KMS-11 (cell line): ENCODE measurements around the gene EGFL7.
A peak's percentile ranks its signal among the peaks of the same experiment; 100 is the strongest.

Source experiments
- H2AFZ ChIP-seq: fragments of 200-600 bp; sonication (generic); 2 replicates; pipeline ENCODE4 v1.6.1; 2016; ENCODE audit warnings: antibody characterized with exemption, mixed run types, low read depth
- H3K27ac ChIP-seq: fragments of 200-600 bp; sonication (generic); 2 replicates; pipeline ENCODE4 v1.6.1; 2016; ENCODE audit warnings: mild to moderate bottlenecking, mixed run types
- H3K27me3 ChIP-seq: fragments of 200-600 bp; sonication (generic); 2 replicates; pipeline ENCODE4 v1.6.1; 2017; ENCODE audit warnings: mild to moderate bottlenecking, low read depth, mixed run types, moderate library complexity; ENCODE audit not compliant: insufficient read depth
- H3K36me3 ChIP-seq: fragments of 200-600 bp; sonication (generic); 2 replicates; pipeline ENCODE4 v1.6.1; 2017; ENCODE audit warnings: mild to moderate bottlenecking, mixed run types; ENCODE audit not compliant: insufficient read depth
- H3K4me1 ChIP-seq: fragments of 200-600 bp; sonication (generic); 2 replicates; pipeline ENCODE4 v1.6.1; 2016; ENCODE audit warnings: mild to moderate bottlenecking, low read depth, mixed run types; ENCODE audit not compliant: poor library complexity, severe bottlenecking
- H3K4me2 ChIP-seq: fragments of 200-600 bp; sonication (generic); 2 replicates; pipeline ENCODE4 v1.7.0; 2016; ENCODE audit warnings: mild to moderate bottlenecking, mixed run types
- H3K4me3 ChIP-seq: fragments of 200-600 bp; sonication (generic); IDR thresholded peaks from 2 replicates; pipeline ENCODE4 v1.6.1; 2017; ENCODE audit warnings: low read depth, low read length, mixed read lengths; ENCODE audit not compliant: insufficient read depth
- H3K79me2 ChIP-seq: fragments of 200-600 bp; sonication (generic); 2 replicates; pipeline ENCODE4 v1.6.1; 2016; ENCODE audit warnings: low read depth, mixed run types; ENCODE audit not compliant: insufficient read depth
- H3K9ac ChIP-seq: fragments of 200-600 bp; sonication (generic); 2 replicates; pipeline ENCODE4 v1.6.1; 2016; ENCODE audit warnings: mild to moderate bottlenecking, mixed run types
- H4K20me1 ChIP-seq: fragments of 200-600 bp; sonication (generic); 2 replicates; pipeline ENCODE4 v1.6.1; 2016; ENCODE audit warnings: mild to moderate bottlenecking, mixed run types; ENCODE audit not compliant: insufficient read depth
- TF ChIP-seq, protein P1 (sequence below): fragments of 200-600 bp; sonication (generic); conservative IDR thresholded peaks from 2 replicates; pipeline ENCODE4 v1.6.1; 2017; ENCODE audit warnings: low read depth, mild to moderate bottlenecking, antibody characterized with exemption, low read length, moderate library complexity, mixed read lengths

EGFL7 gene

DNA sequence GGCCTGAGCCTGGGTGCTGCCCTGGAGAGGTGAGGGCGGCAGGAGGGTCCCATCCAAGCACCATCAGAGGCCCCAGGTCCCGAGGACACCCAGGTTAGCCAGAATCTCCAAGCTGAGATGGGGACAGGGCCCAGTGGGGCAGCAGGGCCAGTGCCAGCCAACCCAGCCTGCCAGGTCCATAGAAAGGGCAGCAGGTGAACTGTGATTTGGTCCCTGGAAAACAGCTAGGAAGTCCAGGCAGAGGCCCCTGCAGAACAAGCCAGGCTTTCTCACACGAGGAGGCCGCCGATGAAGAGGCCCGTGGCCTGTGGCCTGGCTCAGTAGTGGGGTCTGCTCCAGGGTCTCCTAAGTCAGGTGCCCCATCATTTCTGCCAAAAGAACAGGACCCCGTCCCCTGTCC lies 22.5 kb downstream of the EGFL7 start:
- Histone ChIP-seq H3K4me3 (no peak overlapping the region), H3K27ac (no peak overlapping the region)
- TF ChIP-seq, protein P1, sequence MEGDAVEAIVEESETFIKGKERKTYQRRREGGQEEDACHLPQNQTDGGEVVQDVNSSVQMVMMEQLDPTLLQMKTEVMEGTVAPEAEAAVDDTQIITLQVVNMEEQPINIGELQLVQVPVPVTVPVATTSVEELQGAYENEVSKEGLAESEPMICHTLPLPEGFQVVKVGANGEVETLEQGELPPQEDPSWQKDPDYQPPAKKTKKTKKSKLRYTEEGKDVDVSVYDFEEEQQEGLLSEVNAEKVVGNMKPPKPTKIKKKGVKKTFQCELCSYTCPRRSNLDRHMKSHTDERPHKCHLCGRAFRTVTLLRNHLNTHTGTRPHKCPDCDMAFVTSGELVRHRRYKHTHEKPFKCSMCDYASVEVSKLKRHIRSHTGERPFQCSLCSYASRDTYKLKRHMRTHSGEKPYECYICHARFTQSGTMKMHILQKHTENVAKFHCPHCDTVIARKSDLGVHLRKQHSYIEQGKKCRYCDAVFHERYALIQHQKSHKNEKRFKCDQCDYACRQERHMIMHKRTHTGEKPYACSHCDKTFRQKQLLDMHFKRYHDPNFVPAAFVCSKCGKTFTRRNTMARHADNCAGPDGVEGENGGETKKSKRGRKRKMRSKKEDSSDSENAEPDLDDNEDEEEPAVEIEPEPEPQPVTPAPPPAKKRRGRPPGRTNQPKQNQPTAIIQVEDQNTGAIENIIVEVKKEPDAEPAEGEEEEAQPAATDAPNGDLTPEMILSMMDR, result no peak

DNA sequence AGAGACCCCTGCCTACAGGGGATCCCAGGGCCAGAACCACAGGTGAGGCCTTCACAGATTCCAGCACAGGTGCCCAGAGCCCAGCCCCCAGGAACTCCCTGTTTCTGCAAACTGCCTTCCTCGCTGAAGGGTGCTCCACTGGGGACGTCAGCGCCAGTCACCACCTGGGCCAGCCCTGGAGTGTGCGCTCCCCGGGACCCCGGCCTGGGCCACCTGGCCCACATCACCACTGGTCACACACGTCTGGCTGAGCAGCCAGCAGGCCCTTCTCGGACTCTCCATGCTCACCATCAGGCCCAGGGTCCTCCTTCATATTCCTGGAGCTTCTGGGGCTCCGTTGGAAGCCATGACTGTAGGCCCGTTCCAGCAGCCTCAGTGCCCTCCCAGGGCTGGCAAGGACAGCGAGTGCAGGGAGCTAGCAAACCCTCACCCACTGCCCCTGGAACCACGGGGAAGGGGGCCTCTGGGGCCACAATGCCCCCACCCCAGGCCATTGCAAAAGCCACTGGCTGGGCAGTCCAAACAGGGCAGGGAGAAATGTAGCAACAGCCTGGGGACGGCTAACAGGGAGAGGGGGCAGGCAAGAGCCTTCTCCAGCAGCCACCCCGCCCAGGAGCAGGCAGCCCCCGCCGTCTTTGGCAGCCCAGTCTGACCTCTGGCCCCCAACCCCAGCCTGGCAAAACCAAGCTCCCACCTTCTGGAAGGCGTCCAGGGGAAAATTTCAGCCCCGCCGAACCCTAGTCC lies 23.2 kb downstream of the EGFL7 start:
- peak overlapping the region; percentile 93 for H3K4me2 ChIP-seq
- no peak overlapping the region for H3K4me3 ChIP-seq
- H4K20me1 ChIP-seq, result no peaks in the 10 kb centered on the region
- peaks cover 14% of the 10 kb centered on the region for H3K4me1 ChIP-seq
- no peak overlapping the region for H3K27ac ChIP-seq
- TF ChIP-seq, protein P1, result no peak
- peak overlapping the region; percentile 70; the same call in 1 of the 2 replicates for H3K9ac ChIP-seq
- no peak overlapping the region for H2AFZ ChIP-seq
- no peaks in the 10 kb centered on the region for H3K27me3 ChIP-seq
- H3K79me2 ChIP-seq, result peaks cover 16% of the 10 kb centered on the region; the same call in 1 of the 2 replicates
- H3K36me3 ChIP-seq, result no peaks in the 10 kb centered on the region

More for the DNA sequence above, 22.5 kb downstream of the EGFL7 start:
- H3K9ac ChIP-seq, result no peak overlapping the region
- H3K79me2 ChIP-seq, result peaks cover 16% of the 10 kb centered on the region; the same call in 1 of the 2 replicates
- H3K27me3 ChIP-seq, result no peaks in the 10 kb centered on the region
- no peaks in the 10 kb centered on the region for H4K20me1 ChIP-seq
- H3K4me1 ChIP-seq, result peaks cover 13% of the 10 kb centered on the region
- H3K36me3 ChIP-seq, result no peaks in the 10 kb centered on the region
- no peak overlapping the region for H2AFZ ChIP-seq
- H3K4me2 ChIP-seq, result no peak overlapping the region

DNA sequence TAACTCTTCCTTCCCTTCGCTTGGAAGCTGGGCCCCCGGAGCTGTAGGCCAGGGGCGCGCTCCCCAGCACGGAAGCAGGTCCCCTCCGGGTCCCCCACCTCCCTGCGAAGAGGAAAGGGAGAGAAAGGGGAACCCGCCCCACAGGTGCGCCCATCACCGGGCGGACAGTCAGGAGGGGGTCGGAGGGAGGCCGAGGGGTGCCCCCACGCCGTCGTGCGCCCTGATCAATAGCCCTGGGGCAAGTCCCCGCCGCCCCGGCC lies 23.7 kb downstream of the EGFL7 start:
- Histone ChIP-seq H3K36me3 (no peaks in the 10 kb centered on the region), H3K79me2 (peaks cover 16% of the 10 kb centered on the region; the same call in 1 of the 2 replicates), H3K4me3 (no peak overlapping the region), H3K27me3 (no peaks in the 10 kb centered on the region), H3K4me2 (peak overlapping the region; percentile 93), H4K20me1 (no peaks in the 10 kb centered on the region), H3K4me1 (peaks cover 19% of the 10 kb centered on the region), H3K9ac (peak overlapping the region; percentile 70), H2AFZ (peak overlapping the region; percentile 66; the same call in 1 of the 2 replicates), H3K27ac (no peak overlapping the region)
- TF ChIP-seq, protein P1, result no peak

DNA sequence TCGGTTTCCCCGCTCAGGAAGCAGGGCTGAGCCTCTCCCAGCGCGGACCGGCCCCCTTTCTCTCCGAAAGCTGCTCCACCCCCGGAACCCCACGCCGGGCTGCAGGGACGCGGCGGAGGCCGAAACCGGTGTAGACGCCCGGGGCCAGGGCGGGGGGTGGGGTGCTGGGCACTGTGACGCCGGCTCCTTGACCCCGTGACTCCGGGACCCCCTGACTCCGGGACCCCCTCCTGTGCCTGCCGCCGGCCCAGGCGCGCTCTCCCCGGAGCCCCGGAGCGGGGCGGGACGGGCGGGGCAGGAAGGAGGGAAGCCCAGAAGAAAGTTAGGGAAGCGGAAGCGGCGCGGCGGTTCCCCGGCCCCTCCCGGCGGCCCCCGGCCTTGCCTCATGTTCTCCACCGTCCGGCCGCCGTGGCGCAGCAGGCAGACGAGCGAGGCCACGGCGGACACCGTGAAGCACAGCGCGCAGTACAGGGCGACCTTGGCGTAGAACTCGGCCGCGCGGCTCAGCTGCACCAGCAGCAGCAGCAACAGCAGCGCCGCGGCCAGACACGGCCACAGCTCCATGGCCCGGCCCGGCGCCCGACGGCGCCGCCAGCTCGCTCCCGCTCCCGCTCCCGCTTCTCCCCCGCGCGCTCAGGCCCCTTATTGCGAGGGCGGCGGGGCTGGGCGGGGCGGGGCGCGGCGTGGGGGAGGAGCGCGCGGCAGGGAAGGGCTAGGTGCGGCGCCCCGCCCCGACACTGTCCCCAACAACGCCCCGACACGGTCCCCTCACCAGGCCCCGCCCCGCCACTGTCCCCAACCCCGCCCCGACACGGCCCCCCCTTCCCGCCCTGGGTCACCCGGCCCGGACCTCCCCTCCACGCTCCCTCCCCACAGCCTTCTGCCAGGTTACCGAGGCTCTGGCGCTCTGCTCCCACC lies 24.3 kb downstream of the EGFL7 start, which contains the start of gene AGPAT2:
Gene AGPAT2 (minus strand): TSS at position 664 of the 918 bp plus-strand sequence. CDS start 100 bp downstream, at position 564.
- Histone ChIP-seq H3K27ac (peak within 1 kb of the TSS; percentile 66), H3K79me2 (peaks cover 16% of the 10 kb centered on the region; the same call in 1 of the 2 replicates), H3K4me2 (peak within 1 kb of the TSS; percentile 93), H4K20me1 (no peaks in the 10 kb centered on the region), H2AFZ (peak within 1 kb of the TSS; percentile 66), H3K4me3 (no peak within 1 kb of the TSS), H3K9ac (peak within 1 kb of the TSS; percentile 70), H3K27me3 (no peaks in the 10 kb centered on the region), H3K36me3 (no peaks in the 10 kb centered on the region), H3K4me1 (peaks cover 19% of the 10 kb centered on the region)
- TF ChIP-seq, protein P1, result no peak
